ENCODE data around the gene AACS. TPM values are rescaled to one million over a fixed set of nuclear protein-coding genes. Genes with fewer than 3 reads are reported as not detected.

Gene AACS
- polyA plus RNA-seq, 2 of the 4 experiments (the other 2 are of a cell fraction), result 18.6 to 20.4 TPM

GRCh38 chr12:125160281-125160955 is 95.2 kb downstream of the AACS start:
- no peak for ATAC-seq
- no peak for FAIRE-seq
- Histone ChIP-seq H3K27ac (no peak overlapping the region), H3K9me3 (no peaks in the 10 kb centered on the region), H3K4me3 (no peak overlapping the region), H3K4me2 (no peak overlapping the region), H3K4me1 (no peaks in the 10 kb centered on the region)
- TF ChIP-seq ELK1 (IDR thresholded peaks at IDR 0.05; ENCODE audit: low read depth, low read length), result no peak
- no peak for TF ChIP-seq REST (IDR thresholded peaks at IDR 0.05)
- TF ChIP-seq NFE2L2 (conservative IDR thresholded peaks at IDR 0.05; ENCODE audit: low read length), result no peak
- no peak for TF ChIP-seq CEBPB (IDR thresholded peaks at IDR 0.05)
- no peak for TF ChIP-seq HDAC2 (IDR thresholded peaks at IDR 0.05)
- TF ChIP-seq MAX (IDR thresholded peaks at IDR 0.05), result no peak
- no peak for TF ChIP-seq EHMT2 (IDR thresholded peaks at IDR 0.05; ENCODE audit: low read depth)
- 70% methylated on average over 8 of the region's 9 CpGs for WGBS (ENCODE audit: missing lambda C conversion rate)
- no peak for DNase-seq (ENCODE audit: low read depth in 1 of 2, low spot score in 1 of 2)
- CTCF ChIA-PET, result interaction anchor here (0.9 kb wide), 2 partner anchors 22 to 23 kb away, joined by 3 read pairs; no protein-coding TSS in a partner anchor
- POLR2A ChIA-PET, result no interaction called here

- FAIRE-seq (no peak), DNase-seq (ENCODE audit: low read depth in 1 of 2, low spot score in 1 of 2) (no peak), ATAC-seq (peak in 1 of 2 experiments; percentile 48; a peak in 3 of 6 replicates)
- ChIA-PET POLR2A (no interaction called here), CTCF (interaction anchor here (2.2 kb wide), 1 partner anchor 22 kb away, joined by 10 read pairs; no protein-coding TSS in a partner anchor)
- no peak overlapping the region for H3K4me3 ChIP-seq
- H3K9me3 ChIP-seq, result 0 out of 3 replicates have a peak, but pooled peaks cover 3% of the 10 kb centered on the region
- 55% methylated on average over 2 of the region's 2 CpGs for WGBS (ENCODE audit: missing lambda C conversion rate)
- H3K4me2 ChIP-seq, result no peak overlapping the region; the same call in 2 of the 3 replicates
- no peak overlapping the region for H3K27ac ChIP-seq
- TF ChIP-seq FOSB (CRISPR knock-in tag; IDR thresholded peaks at IDR 0.05), result no peak
- no peak for TF ChIP-seq ZNF302 (CRISPR knock-in tag; IDR thresholded peaks at IDR 0.05)
- no peak for TF ChIP-seq REST (IDR thresholded peaks at IDR 0.05)
- no peak for TF ChIP-seq ATOH8 (CRISPR knock-in tag; IDR thresholded peaks at IDR 0.05; ENCODE audit: low read depth)
- no peak for TF ChIP-seq NPAS2 (CRISPR knock-in tag; IDR thresholded peaks at IDR 0.05; ENCODE audit: borderline replicate concordance)
- no peak for TF ChIP-seq MAX (IDR thresholded peaks at IDR 0.05)
- no peak for TF ChIP-seq JUNB (IDR thresholded peaks at IDR 0.05)
- TF ChIP-seq HDAC2 (IDR thresholded peaks at IDR 0.05), result no peak
- no peak for TF ChIP-seq JUN (IDR thresholded peaks at IDR 0.05)
- TF ChIP-seq HEYL (CRISPR knock-in tag; IDR thresholded peaks at IDR 0.05), result no peak
- no peak for TF ChIP-seq TP53 (CRISPR knock-in tag; IDR thresholded peaks at IDR 0.05)
- no peaks in the 10 kb centered on the region for H3K4me1 ChIP-seq
Measured at GRCh38 chr12:125161712-125162022, 96.4 kb downstream of the AACS start.

Data from A549 (cell line).